HCEC 1CT (cell line): ENCODE measurements around the gene THYN1.
A peak's percentile ranks its signal among the peaks of the same experiment; 100 is the strongest.
"Not testable (repeated sequence)": the region's sequence is repeated elsewhere in the genome, so short reads cannot be mapped to it uniquely, and the experiment has no call there.

Experiments used
- DNase-seq: peaks from one replicate; pipeline ENCODE4 v3.0.0-alpha.2; 2017

THYN1 gene

GRCh38 chr11:134273317-134273712 is 20.2 kb upstream of the THYN1 start:
- DNase-seq = no peak

GRCh38 chr11:134272381-134273316 is 19.5 kb upstream of the THYN1 start:
- DNase-seq = peak; percentile 53

- DNase-seq = no peak
Observed at GRCh38 chr11:134271978-134272377, 18.8 kb upstream of the THYN1 start.

GRCh38 chr11:134270250-134270714 is 17.1 kb upstream of the THYN1 start:
- peak; percentile 17 for DNase-seq

GRCh38 chr11:134267966-134268365 is 14.8 kb upstream of the THYN1 start:
- no peak for DNase-seq

- DNase-seq = no peak
Observed at GRCh38 chr11:134267461-134267860, 14.3 kb upstream of the THYN1 start.

GRCh38 chr11:134266841-134267251 is 13.7 kb upstream of the THYN1 start:
- peak; percentile 86 for DNase-seq

GRCh38 chr11:134266440-134266839 is 13.3 kb upstream of the THYN1 start:
- DNase-seq = no peak

- DNase-seq = no peak
Observed at GRCh38 chr11:134264966-134265764, 12.0 kb upstream of the THYN1 start.

GRCh38 chr11:134261626-134262488 is 8.7 kb upstream of the THYN1 start:
- DNase-seq = peak; percentile 32

GRCh38 chr11:134260983-134261382 is 7.8 kb upstream of the THYN1 start:
- DNase-seq = no peak

GRCh38 chr11:134260503-134260902 is 7.4 kb upstream of the THYN1 start:
- no peak for DNase-seq

GRCh38 chr11:134258577-134258976 is 5.4 kb upstream of the THYN1 start:
- DNase-seq = no peak

- no peak for DNase-seq
Observed at GRCh38 chr11:134257101-134257500, 3.9 kb upstream of the THYN1 start.

GRCh38 chr11:134255184-134255561 is 2.0 kb upstream of the THYN1 start:
- DNase-seq = not testable (repeated sequence)

- no peak for DNase-seq
Observed at GRCh38 chr11:134254433-134255183, 1.5 kb upstream of the THYN1 start.

- peak; percentile 30 for DNase-seq
Observed at GRCh38 chr11:134252346-134253187, 585 bp downstream of the THYN1 start.

- no peak for DNase-seq
Observed at GRCh38 chr11:134250675-134251074, 2.5 kb downstream of the THYN1 start.

- DNase-seq = no peak
Observed at GRCh38 chr11:134250246-134250645, 2.9 kb downstream of the THYN1 start.

GRCh38 chr11:134248910-134249480 is 4.2 kb downstream of the THYN1 start:
- no peak for DNase-seq

- no peak for DNase-seq
Observed at GRCh38 chr11:134246678-134247077, 6.5 kb downstream of the THYN1 start.
